OCI-LY1 (cell line): ENCODE data around the gene RBM28.

Source experiments
- H2AFZ ChIP-seq: fragments of 200-600 bp; sonication (generic), shearing (Covaris generic); 2 replicates; pipeline ENCODE4 v1.6.0; 2014; ENCODE audit warnings: antibody characterized with exemption, mild to moderate bottlenecking, low read length
- H3F3A ChIP-seq: fragments of 200-600 bp; sonication (generic), shearing (Covaris generic); 2 replicates; pipeline ENCODE4 v1.6.0; 2014; ENCODE audit warnings: mild to moderate bottlenecking, antibody characterized with exemption, low read length, moderate library complexity; ENCODE audit not compliant: insufficient read depth
- H3K27ac ChIP-seq: fragments of 200-600 bp; sonication (generic); 2 replicates; pipeline ENCODE4 v1.5.1; 2014; ENCODE audit warnings: low read length, mixed run types, mild to moderate bottlenecking, low read depth; ENCODE audit not compliant: poor library complexity, severe bottlenecking
- H3K27me3 ChIP-seq: fragments of 200-600 bp; sonication (generic); 2 replicates; pipeline ENCODE4 v1.6.0; 2014; ENCODE audit warnings: antibody characterized with exemption, mild to moderate bottlenecking, low read length, moderate library complexity; ENCODE audit not compliant: insufficient read depth
- H3K36me3 ChIP-seq: fragments of 200-600 bp; sonication (generic); 2 replicates; pipeline ENCODE4 v1.6.1; 2014; ENCODE audit warnings: mild to moderate bottlenecking, antibody characterized with exemption, low read length, moderate library complexity, mixed read lengths; ENCODE audit not compliant: insufficient read depth
- H3K4me1 ChIP-seq: fragments of 200-600 bp; sonication (generic); 2 replicates; pipeline ENCODE4 v1.5.1; 2014; ENCODE audit warnings: mild to moderate bottlenecking, low read length, moderate library complexity; ENCODE audit not compliant: insufficient read depth, severe bottlenecking
- H3K4me2 ChIP-seq: fragments of 200-600 bp; sonication (generic), shearing (Covaris generic); 2 replicates; pipeline ENCODE4 v1.6.1; 2014; ENCODE audit warnings: low read length
- H3K4me3 ChIP-seq: fragments of 200-600 bp; sonication (generic); 2 replicates; pipeline ENCODE4 v1.5.1; 2014; ENCODE audit warnings: low read length, low read depth, mild to moderate bottlenecking, mixed read lengths; ENCODE audit not compliant: poor library complexity, severe bottlenecking
- H3K79me2 ChIP-seq: fragments of 200-600 bp; shearing (Covaris generic); 2 replicates; pipeline ENCODE4 v1.6.1; 2016; ENCODE audit warnings: mixed run types, low read length, mixed read lengths; ENCODE audit not compliant: insufficient read depth
- H3K9ac ChIP-seq: fragments of 200-600 bp; sonication (generic), shearing (Covaris generic); 2 replicates; pipeline ENCODE4 v1.6.1; 2014; ENCODE audit warnings: mild to moderate bottlenecking, low read length, mixed read lengths
- H3K9me2 ChIP-seq: fragments of 200-600 bp; sonication (generic), shearing (Covaris generic); 2 replicates; pipeline ENCODE4 v1.6.1; 2014; ENCODE audit warnings: low read depth, mild to moderate bottlenecking, low read length, mixed read lengths
- H3K9me3 ChIP-seq: fragments of 200-600 bp; shearing (Covaris generic); 2 replicates; pipeline ENCODE4 v1.6.1; 2014; ENCODE audit warnings: low read length, mixed read lengths
- H4K20me1 ChIP-seq: fragments of 200-600 bp; sonication (generic), shearing (Covaris generic); 2 replicates; pipeline ENCODE4 v1.6.0; 2016; ENCODE audit warnings: mild to moderate bottlenecking, low read length; ENCODE audit not compliant: insufficient read depth
- CTCF ChIP-seq: fragments of 200-600 bp; sonication (generic), shearing (Covaris generic); IDR thresholded peaks from 2 replicates; pipeline ENCODE4 v1.5.1; 2017; ENCODE audit warnings: mild to moderate bottlenecking, antibody characterized with exemption, low read length, moderate library complexity, mixed read lengths
- EZH2 ChIP-seq: fragments of 200-600 bp; sonication (generic), shearing (Covaris generic); IDR thresholded peaks from 2 replicates; pipeline ENCODE4 v1.8.0; 2017; ENCODE audit warnings: borderline replicate concordance, mixed run types, mild to moderate bottlenecking, antibody characterized with exemption, low read length, moderate library complexity, mixed read lengths

Gene RBM28

GRCh38 chr7:128384726-128385125, 41.0 kb upstream of the RBM28 start:
- Histone ChIP-seq H3K4me2 (no peak overlapping the region), H3K4me3 (no peak overlapping the region), H3K36me3 (no peaks in the 10 kb centered on the region), H3F3A (no peaks in the 10 kb centered on the region), H3K4me1 (no peaks in the 10 kb centered on the region), H3K27me3 (no peaks in the 10 kb centered on the region; the same call in 1 of the 2 replicates), H3K9me3 (no peaks in the 10 kb centered on the region), H2AFZ (no peak overlapping the region), H3K79me2 (no peaks in the 10 kb centered on the region), H4K20me1 (no peaks in the 10 kb centered on the region), H3K9me2 (no peaks in the 10 kb centered on the region), H3K27ac (no peak overlapping the region), H3K9ac (no peak overlapping the region)
- TF ChIP-seq CTCF (no peak), EZH2 (no peak)

- H3K4me3 ChIP-seq = no peak overlapping the region
- no peak overlapping the region for H2AFZ ChIP-seq
- no peak overlapping the region for H3K9ac ChIP-seq
- H3K36me3 ChIP-seq = no peaks in the 10 kb centered on the region
- H3K79me2 ChIP-seq = no peaks in the 10 kb centered on the region
- no peaks in the 10 kb centered on the region for H4K20me1 ChIP-seq
- H3K9me3 ChIP-seq = no peaks in the 10 kb centered on the region
- H3K27me3 ChIP-seq = no peaks in the 10 kb centered on the region; the same call in 1 of the 2 replicates
- H3F3A ChIP-seq = no peaks in the 10 kb centered on the region
- H3K27ac ChIP-seq = no peak overlapping the region
- TF ChIP-seq EZH2 (no peak), CTCF (no peak)
- H3K4me1 ChIP-seq = no peaks in the 10 kb centered on the region
- H3K4me2 ChIP-seq = no peak overlapping the region
- no peaks in the 10 kb centered on the region for H3K9me2 ChIP-seq
These were observed 40.1 kb upstream of the RBM28 start for GRCh38 chr7:128383776-128384175.

- peak; percentile 96 for TF ChIP-seq CTCF
- no peak for TF ChIP-seq EZH2
- Histone ChIP-seq H3K4me2 (no peak overlapping the region), H2AFZ (no peak overlapping the region), H3K27ac (no peak overlapping the region), H3F3A (no peaks in the 10 kb centered on the region), H3K4me1 (no peaks in the 10 kb centered on the region), H3K27me3 (peaks cover 6% of the 10 kb centered on the region; the same call in 1 of the 2 replicates), H3K79me2 (no peaks in the 10 kb centered on the region), H3K4me3 (no peak overlapping the region), H3K36me3 (no peaks in the 10 kb centered on the region), H4K20me1 (no peaks in the 10 kb centered on the region), H3K9ac (no peak overlapping the region), H3K9me2 (no peaks in the 10 kb centered on the region), H3K9me3 (no peaks in the 10 kb centered on the region)
These were observed 37.6 kb upstream of the RBM28 start for GRCh38 chr7:128381161-128381821.
